Ovary (tissue), 3 donors: Measurements from ENCODE around the gene ST3GAL4.

Experiments used
- EP300 ChIP-seq: sonication (generic); formaldehyde crosslinking; IDR thresholded peaks from one replicate; pipeline ENCODE4 v1.6.1; 2017; ENCODE audit warnings: antibody characterized with exemption
- TF ChIP-seq, protein P1 (sequence below), 3 donors: fragments of 450-650 bp in 2 of 3; fragments of 200-600 bp in 1 of 3; IDR thresholded peaks; one replicate each; pipeline versions ENCODE4 v1.5.1 to v1.8.0; 2016 to 2022; ENCODE audit warnings: antibody characterized with exemption in 3 of 3, mild to moderate bottlenecking in 1 of 3
- donor health status: DM: no; HTN: no; CAD: no.

- TF ChIP-seq, protein P1, sequence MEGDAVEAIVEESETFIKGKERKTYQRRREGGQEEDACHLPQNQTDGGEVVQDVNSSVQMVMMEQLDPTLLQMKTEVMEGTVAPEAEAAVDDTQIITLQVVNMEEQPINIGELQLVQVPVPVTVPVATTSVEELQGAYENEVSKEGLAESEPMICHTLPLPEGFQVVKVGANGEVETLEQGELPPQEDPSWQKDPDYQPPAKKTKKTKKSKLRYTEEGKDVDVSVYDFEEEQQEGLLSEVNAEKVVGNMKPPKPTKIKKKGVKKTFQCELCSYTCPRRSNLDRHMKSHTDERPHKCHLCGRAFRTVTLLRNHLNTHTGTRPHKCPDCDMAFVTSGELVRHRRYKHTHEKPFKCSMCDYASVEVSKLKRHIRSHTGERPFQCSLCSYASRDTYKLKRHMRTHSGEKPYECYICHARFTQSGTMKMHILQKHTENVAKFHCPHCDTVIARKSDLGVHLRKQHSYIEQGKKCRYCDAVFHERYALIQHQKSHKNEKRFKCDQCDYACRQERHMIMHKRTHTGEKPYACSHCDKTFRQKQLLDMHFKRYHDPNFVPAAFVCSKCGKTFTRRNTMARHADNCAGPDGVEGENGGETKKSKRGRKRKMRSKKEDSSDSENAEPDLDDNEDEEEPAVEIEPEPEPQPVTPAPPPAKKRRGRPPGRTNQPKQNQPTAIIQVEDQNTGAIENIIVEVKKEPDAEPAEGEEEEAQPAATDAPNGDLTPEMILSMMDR (IDR thresholded peaks at IDR 0.05): no peak
- no peak for TF ChIP-seq EP300
Measured at GRCh38 chr11:126392633-126393013, 37.1 kb downstream of the ST3GAL4 start.
